ENCODE data around the gene TSPAN4. TPM values are rescaled to one million over a fixed set of nuclear protein-coding genes. Genes with fewer than 3 reads are reported as not detected.
A peak's percentile ranks its signal among the peaks of the same experiment; 100 is the strongest.

The TSPAN4 gene
- polyA plus RNA-seq, 6 donors from 2014 or later = 1.5 to 3.4 (median 2.8) TPM; not detected in 1

- no peak for ATAC-seq (ENCODE audit: low read depth in 2 of 2)
- Mint-ChIP-seq H3K27me3 (no peaks in the 10 kb centered on the region), H3K36me3 (no peaks in the 10 kb centered on the region), H3K4me3 (no peak overlapping the region), H3K9me3 (no peaks in the 10 kb centered on the region), H3K4me1 (peaks cover 0 to 4% (median 0%) of the 10 kb centered on the region in 3 donors), H3K27ac (peak overlapping the region in 1 of 6 donors; percentile 44)
- no peak for DNase-seq
These were observed 16.2 kb downstream of the TSPAN4 start for GRCh38 chr11:858762-859339.

- H3K4me1 Mint-ChIP-seq = peaks cover 0 to 4% (median 0%) of the 10 kb centered on the region in 3 donors
- no peaks in the 10 kb centered on the region for H3K27me3 Mint-ChIP-seq
- no peak overlapping the region for H3K27ac Mint-ChIP-seq
- no peaks in the 10 kb centered on the region for H3K9me3 Mint-ChIP-seq
- ATAC-seq (ENCODE audit: low read depth in 2 of 2) (no peak), DNase-seq (no peak)
- H3K4me3 Mint-ChIP-seq = peak overlapping the region in 1 of 8 donors; percentile 5
- no peaks in the 10 kb centered on the region for H3K36me3 Mint-ChIP-seq
These were observed 16.9 kb downstream of the TSPAN4 start for GRCh38 chr11:859394-860131.

GRCh38 chr11:860234-861104 lies 17.8 kb downstream of the TSPAN4 start:
- Mint-ChIP-seq H3K36me3 (no peaks in the 10 kb centered on the region), H3K4me3 (no peak overlapping the region), H3K27ac (peak overlapping the region in 1 of 6 donors; percentile 87), H3K9me3 (no peaks in the 10 kb centered on the region), H3K27me3 (no peaks in the 10 kb centered on the region), H3K4me1 (peaks cover 0 to 4% (median 0%) of the 10 kb centered on the region in 3 donors)
- DNase-seq = no peak
- no peak for ATAC-seq (ENCODE audit: low read depth in 2 of 2)

GRCh38 chr11:861105-861479 lies 18.4 kb downstream of the TSPAN4 start:
- no peaks in the 10 kb centered on the region for H3K9me3 Mint-ChIP-seq
- no peaks in the 10 kb centered on the region for H3K27me3 Mint-ChIP-seq
- DNase-seq (no peak), ATAC-seq (ENCODE audit: low read depth in 2 of 2) (no peak)
- H3K4me1 Mint-ChIP-seq = peaks cover 0 to 4% (median 0%) of the 10 kb centered on the region in 3 donors
- peak overlapping the region in 3 of 6 donors; percentile 26 to 52 (median 49) for H3K27ac Mint-ChIP-seq
- H3K4me3 Mint-ChIP-seq = no peak overlapping the region
- H3K36me3 Mint-ChIP-seq = no peaks in the 10 kb centered on the region

- H3K27ac Mint-ChIP-seq = no peak overlapping the region
- no peak for ATAC-seq (ENCODE audit: low read depth in 2 of 2)
- H3K4me3 Mint-ChIP-seq = no peak overlapping the region
- no peaks in the 10 kb centered on the region for H3K27me3 Mint-ChIP-seq
- no peaks in the 10 kb centered on the region for H3K36me3 Mint-ChIP-seq
- H3K4me1 Mint-ChIP-seq = no peaks in the 10 kb centered on the region
- DNase-seq = no peak
- no peaks in the 10 kb centered on the region for H3K9me3 Mint-ChIP-seq
These were observed 19.5 kb downstream of the TSPAN4 start for GRCh38 chr11:862081-862661.

GRCh38 chr11:862696-863022 lies 20.0 kb downstream of the TSPAN4 start:
- Mint-ChIP-seq H3K4me1 (no peaks in the 10 kb centered on the region), H3K9me3 (no peaks in the 10 kb centered on the region)

GRCh38 chr11:863023-863909 lies 20.6 kb downstream of the TSPAN4 start:
- Mint-ChIP-seq H3K4me1 (no peaks in the 10 kb centered on the region), H3K36me3 (no peaks in the 10 kb centered on the region), H3K27ac (no peak overlapping the region), H3K9me3 (no peaks in the 10 kb centered on the region), H3K27me3 (no peaks in the 10 kb centered on the region), H3K4me3 (no peak overlapping the region)
- DNase-seq = no peak
- ATAC-seq (ENCODE audit: low read depth in 2 of 2) = no peak

More at GRCh38 chr11:862696-863022, 20.0 kb downstream of the TSPAN4 start:
- no peak for DNase-seq
- no peaks in the 10 kb centered on the region for H3K36me3 Mint-ChIP-seq
- no peak for ATAC-seq (ENCODE audit: low read depth in 2 of 2)
- H3K4me3 Mint-ChIP-seq = no peak overlapping the region
- no peak overlapping the region for H3K27ac Mint-ChIP-seq
- H3K27me3 Mint-ChIP-seq = no peaks in the 10 kb centered on the region

- Mint-ChIP-seq H3K4me3 (no peak overlapping the region), H3K9me3 (no peaks in the 10 kb centered on the region), H3K36me3 (no peaks in the 10 kb centered on the region), H3K27ac (no peak overlapping the region), H3K27me3 (no peaks in the 10 kb centered on the region), H3K4me1 (no peaks in the 10 kb centered on the region)
- DNase-seq (no peak), ATAC-seq (ENCODE audit: low read depth in 2 of 2) (no peak)
These were observed 21.5 kb downstream of the TSPAN4 start for GRCh38 chr11:863910-864827.

- Mint-ChIP-seq H3K4me3 (no peak overlapping the region), H3K27ac (peak overlapping the region in 1 of 6 donors; percentile 13), H3K9me3 (no peaks in the 10 kb centered on the region), H3K27me3 (no peaks in the 10 kb centered on the region), H3K4me1 (no peaks in the 10 kb centered on the region), H3K36me3 (no peaks in the 10 kb centered on the region)
- ATAC-seq (ENCODE audit: low read depth in 2 of 2) = no peak
- DNase-seq = no peak
These were observed 22.2 kb downstream of the TSPAN4 start for GRCh38 chr11:864898-865297.

GRCh38 chr11:865462-866430 lies 23.1 kb downstream of the TSPAN4 start:
- no peaks in the 10 kb centered on the region for H3K36me3 Mint-ChIP-seq
- no peaks in the 10 kb centered on the region for H3K9me3 Mint-ChIP-seq
- H3K4me3 Mint-ChIP-seq = peak overlapping the region in 1 of 8 donors; percentile 47
- H3K27me3 Mint-ChIP-seq = no peaks in the 10 kb centered on the region
- H3K27ac Mint-ChIP-seq = peak overlapping the region in 1 of 6 donors; percentile 24
- H3K4me1 Mint-ChIP-seq = no peaks in the 10 kb centered on the region
- DNase-seq = no peak
- ATAC-seq (ENCODE audit: low read depth in 2 of 2) = no peak

GRCh38 chr11:866481-866880 lies 23.8 kb downstream of the TSPAN4 start:
- no peaks in the 10 kb centered on the region for H3K27me3 Mint-ChIP-seq

More at GRCh38 chr11:866481-866880, 23.8 kb downstream of the TSPAN4 start:
- H3K4me3 Mint-ChIP-seq = no peak overlapping the region
- DNase-seq = no peak
- no peaks in the 10 kb centered on the region for H3K9me3 Mint-ChIP-seq
- no peaks in the 10 kb centered on the region for H3K4me1 Mint-ChIP-seq
- no peak for ATAC-seq (ENCODE audit: low read depth in 2 of 2)
- no peaks in the 10 kb centered on the region for H3K36me3 Mint-ChIP-seq
- no peak overlapping the region for H3K27ac Mint-ChIP-seq

All from naive B cell (primary cell).